Ovary (tissue), 9 donors: ENCODE results near the gene ZBTB8A. TPM values are rescaled to one million over a fixed set of nuclear protein-coding genes. Genes with fewer than 3 reads are reported as not detected.
"Not testable (repeated sequence)": the region's sequence is repeated elsewhere in the genome, so short reads cannot be mapped to it uniquely, and the experiment has no call there.

Source experiments
- DNase-seq, 5 donors: peaks; one replicate each; pipeline ENCODE4 v3.0.0-alpha.2; 2019 to 2020
- H3K27ac ChIP-seq, 2 donors: fragments of 200-600 bp; one replicate each; pipeline versions ENCODE4 v1.5.1 to v1.8.0; 2019 to 2022
- H3K27me3 ChIP-seq: fragments of 200-600 bp; one replicate; pipeline ENCODE4 v1.8.0; 2022
- H3K36me3 ChIP-seq: fragments of 200-600 bp; sonication (generic); one replicate; pipeline ENCODE4 v1.5.1; 2019
- H3K4me1 ChIP-seq: one replicate; pipeline ENCODE4 v1.8.1; 2013; ENCODE audit warnings: mild to moderate bottlenecking, moderate library complexity; ENCODE audit not compliant: insufficient read depth
- H3K4me3 ChIP-seq: fragments of 200-600 bp; sonication (generic); one replicate; pipeline ENCODE4 v1.5.1; 2017
- H3K9me3 ChIP-seq, 2 donors: fragments of 200-600 bp in 1 of 2; sonication (generic) in 1 of 2; one replicate each; pipeline versions ENCODE4 v1.5.1 to v1.8.1; 2013 to 2019; ENCODE audit warnings: mild to moderate bottlenecking in 1 of 2, moderate library complexity in 1 of 2
- EP300 ChIP-seq: sonication (generic); formaldehyde crosslinking; IDR thresholded peaks from one replicate; pipeline ENCODE4 v1.6.1; 2017; ENCODE audit warnings: antibody characterized with exemption
- POLR2A ChIP-seq: fragments of 450-650 bp; IDR thresholded peaks from one replicate; pipeline ENCODE4 v1.6.1; 2017; ENCODE audit warnings: antibody characterized with exemption, mild to moderate bottlenecking, moderate library complexity
- WGBS, 3 donors: extraction: QIAGEN DNeasy Blood & Tissue Kit in 1 of 3; methylation state at CpG; one replicate each; pipeline versions ENCODE4 v1.1.5 to v1.1.7; 2013 to 2017; 5-methylcytosine and 5-hydroxymethylcytosine counted together
- intact Hi-C, 4 donors: fragments of 100-400 bp; cut with DNase I; formaldehyde crosslinking; loops; one replicate each; pipeline versions ENCODE4 v1.11.0 to v1.15.1; 2022 to 2023
- polyA plus RNA-seq, 2 donors: library from polyadenylated mRNA; stranded (reverse); fragments of 200-250 nt in 1 of 2; fragments of 350-450 nt in 1 of 2; fragmentation: Illumina TruSeq in 1 of 2; extraction: RNeasy Lipid Tissue Mini Kit (QIAGEN cat#74804) in 1 of 2; gene quantifications; one replicate each; pipeline ENCODE4 v1.2.3, GENCODE V29; 2013 to 2014
- total RNA-seq, 7 donors: library from RNA; depleted of rRNA in 2 of 7; stranded (reverse); fragments of >200 nt in 2 of 7; fragmentation: NEBNext Ultra II Directional in 3 of 7; extraction: Animal tissue kit (Norgen Biotek cat#: 25700) in 3 of 7; gene quantifications; one replicate each; pipeline versions ENCODE4 v1.1.0 to v1.2.4, GENCODE V29; 2016 to 2023
- TF ChIP-seq, protein P1 (sequence below), 3 donors: fragments of 450-650 bp in 2 of 3; fragments of 200-600 bp in 1 of 3; IDR thresholded peaks; one replicate each; pipeline versions ENCODE4 v1.5.1 to v1.8.0; 2016 to 2022; ENCODE audit warnings: antibody characterized with exemption in 3 of 3, mild to moderate bottlenecking in 1 of 3
- donor health status: DM: no; HTN: no; CAD: no; lungs with moderate emphysema.
- donor health status: DM: no; HTN: no; CAD: no.
- donor health status: Bipolar disorder and iron deficiency.
- donor health status: DM: yes; HTN: yes; CAD: no.
- donor health status: DM: no; HTN: no; CAD: no.
- donor health status: DM: yes; HTN: yes; CAD: no.

Gene ZBTB8A
- total and polyA plus RNA-seq, 9 donors, result 4.5 to 13.9 (median 10.3) TPM

GRCh38 chr1:32525661-32526444, 13.4 kb upstream of the ZBTB8A start:
- DNase-seq, result peak in 1 of 5 donors; percentile 55
- TF ChIP-seq POLR2A (no peak), EP300 (no peak)
- TF ChIP-seq, protein P1, sequence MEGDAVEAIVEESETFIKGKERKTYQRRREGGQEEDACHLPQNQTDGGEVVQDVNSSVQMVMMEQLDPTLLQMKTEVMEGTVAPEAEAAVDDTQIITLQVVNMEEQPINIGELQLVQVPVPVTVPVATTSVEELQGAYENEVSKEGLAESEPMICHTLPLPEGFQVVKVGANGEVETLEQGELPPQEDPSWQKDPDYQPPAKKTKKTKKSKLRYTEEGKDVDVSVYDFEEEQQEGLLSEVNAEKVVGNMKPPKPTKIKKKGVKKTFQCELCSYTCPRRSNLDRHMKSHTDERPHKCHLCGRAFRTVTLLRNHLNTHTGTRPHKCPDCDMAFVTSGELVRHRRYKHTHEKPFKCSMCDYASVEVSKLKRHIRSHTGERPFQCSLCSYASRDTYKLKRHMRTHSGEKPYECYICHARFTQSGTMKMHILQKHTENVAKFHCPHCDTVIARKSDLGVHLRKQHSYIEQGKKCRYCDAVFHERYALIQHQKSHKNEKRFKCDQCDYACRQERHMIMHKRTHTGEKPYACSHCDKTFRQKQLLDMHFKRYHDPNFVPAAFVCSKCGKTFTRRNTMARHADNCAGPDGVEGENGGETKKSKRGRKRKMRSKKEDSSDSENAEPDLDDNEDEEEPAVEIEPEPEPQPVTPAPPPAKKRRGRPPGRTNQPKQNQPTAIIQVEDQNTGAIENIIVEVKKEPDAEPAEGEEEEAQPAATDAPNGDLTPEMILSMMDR (IDR thresholded peaks at IDR 0.05), result no peak
- 51 to 69% (median 53%) methylated on average over 9 of the region's 9 CpGs for WGBS, 3 donors
- Histone ChIP-seq H3K27ac (no peak overlapping the region), H3K4me3 (no peak overlapping the region), H3K27me3 (no peaks in the 10 kb centered on the region), H3K4me1 (no peaks in the 10 kb centered on the region), H3K36me3 (no peaks in the 10 kb centered on the region), H3K9me3 (no peaks in the 10 kb centered on the region)
- intact Hi-C loops, result loop anchor here in 1 of 4 donors (10.0 kb wide), 1 partner anchor 89 kb away; no protein-coding TSS in a partner anchor

DNA sequence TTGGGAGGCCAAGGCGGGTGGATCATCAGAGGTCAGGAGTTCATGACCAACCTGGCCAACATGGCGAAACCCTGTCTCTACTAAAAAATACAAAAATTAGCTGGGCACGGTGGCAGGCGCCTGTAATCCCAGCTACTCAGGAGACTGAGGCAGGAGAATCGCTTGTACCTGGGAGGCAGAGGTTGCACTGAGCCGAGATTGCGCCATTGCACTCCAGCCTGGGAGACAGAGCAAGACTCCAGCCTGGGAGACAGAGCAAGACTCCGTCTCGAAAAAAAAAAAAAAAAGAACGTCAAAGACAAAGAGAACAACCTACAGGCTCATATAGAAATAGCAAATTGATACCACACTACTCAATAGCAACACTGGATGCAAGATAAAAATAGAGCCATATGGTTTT, 10.7 kb upstream of the ZBTB8A start:
- not testable (repeated sequence) for H3K36me3 ChIP-seq, H3K4me1 ChIP-seq, H3K27me3 ChIP-seq, H3K9me3 ChIP-seq, H3K27ac ChIP-seq, DNase-seq, H3K4me3 ChIP-seq
- intact Hi-C loops, result loop anchor here in 1 of 4 donors (10.0 kb wide), 1 partner anchor 86 kb away; no protein-coding TSS in a partner anchor
- WGBS, 3 donors, result 63 to 76% (median 67%) methylated on average over 10 of the region's 10 CpGs

DNA sequence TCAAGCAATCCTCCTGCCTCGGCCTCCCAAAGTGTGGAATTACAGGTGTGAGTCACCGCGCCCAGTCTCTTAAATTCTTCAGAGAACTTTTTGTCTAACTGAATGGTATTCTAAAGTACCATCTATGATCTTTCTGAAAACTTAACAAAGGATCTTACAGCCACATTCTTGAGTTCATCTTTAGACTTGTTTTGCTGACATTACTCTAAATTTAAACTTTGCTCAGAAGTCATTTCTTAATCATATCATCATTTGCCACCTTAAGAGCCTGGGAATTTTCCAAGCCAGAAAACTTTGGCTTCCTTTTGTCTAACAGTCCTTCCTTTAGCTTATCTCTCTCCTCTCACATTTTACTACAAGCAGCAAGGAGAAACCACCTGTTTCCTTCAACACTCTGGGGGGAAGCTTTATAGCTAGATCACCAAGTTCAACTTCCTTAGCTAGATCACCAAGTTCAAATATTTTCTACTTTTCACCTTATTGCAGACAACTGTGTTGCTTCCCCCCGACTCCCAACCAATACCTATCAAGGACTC, 5.4 kb upstream of the ZBTB8A start:
- TF ChIP-seq POLR2A, result no peak
- intact Hi-C loops, result no loop called here
- Histone ChIP-seq H3K9me3 (no peaks in the 10 kb centered on the region), H3K4me1 (no peaks in the 10 kb centered on the region), H3K27ac (no peak overlapping the region), H3K4me3 (no peak overlapping the region), H3K27me3 (no peaks in the 10 kb centered on the region), H3K36me3 (no peaks in the 10 kb centered on the region)
- no peak for DNase-seq
- 79 to 82% (median 81%) methylated on average over 4 of the region's 4 CpGs for WGBS, 3 donors

- Histone ChIP-seq H3K4me1 (peaks cover 4% of the 10 kb centered on the region), H3K9me3 (no peaks in the 10 kb centered on the region), H3K27me3 (no peaks in the 10 kb centered on the region), H3K36me3 (no peaks in the 10 kb centered on the region), H3K4me3 (no peak overlapping the region), H3K27ac (no peak overlapping the region)
- no peak for DNase-seq
- intact Hi-C loops, result no loop called here
- 81 to 84% (median 82%) methylated on average over 4 of the region's 4 CpGs for WGBS, 3 donors
- TF ChIP-seq POLR2A (no peak), EP300 (no peak)
- TF ChIP-seq, protein P1 (IDR thresholded peaks at IDR 0.05), result no peak
These were observed 3.1 kb upstream of the ZBTB8A start for GRCh38 chr1:32536117-32536516.

DNA sequence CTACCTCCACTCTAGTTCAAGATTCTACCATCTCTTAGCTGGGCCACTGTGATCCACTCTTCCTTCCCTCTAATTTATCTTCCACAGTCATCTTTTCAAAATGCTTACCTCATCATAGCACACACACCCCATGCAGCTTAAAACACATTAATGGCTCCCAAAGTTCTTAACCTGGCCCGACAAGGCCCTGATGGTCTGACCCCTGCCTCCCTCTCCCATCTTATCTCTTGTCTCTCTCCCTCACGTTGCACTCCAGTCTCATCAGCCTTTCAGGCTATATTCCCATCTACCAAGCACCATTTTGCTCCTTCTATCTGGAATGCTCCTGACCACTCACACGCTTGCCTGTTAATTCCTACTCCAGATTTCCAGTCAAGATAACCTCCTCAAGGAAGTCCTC, 2.5 kb upstream of the ZBTB8A start:
- TF ChIP-seq, protein P1 (IDR thresholded peaks at IDR 0.05), result no peak
- TF ChIP-seq POLR2A (no peak), EP300 (no peak)
- Histone ChIP-seq H3K4me1 (peaks cover 4% of the 10 kb centered on the region), H3K4me3 (no peak overlapping the region), H3K36me3 (no peaks in the 10 kb centered on the region), H3K27me3 (no peaks in the 10 kb centered on the region), H3K27ac (no peak overlapping the region), H3K9me3 (no peaks in the 10 kb centered on the region)
- 71 to 77% (median 72%) methylated on average over 3 of the region's 3 CpGs for WGBS, 3 donors
- DNase-seq, result no peak
- intact Hi-C loops, result no loop called here
